OCI-LY7 (cell line): ENCODE results near the gene MRPS34. TPM values are rescaled to one million over a fixed set of nuclear protein-coding genes. Genes with fewer than 3 reads are reported as not detected.

Source experiments
- BruUV-seq: library from RNA; stranded (reverse); fragments of 400-500 nt; replicated peaks from 2 replicates; lab custom pipeline; 2021; lab: Mats Ljungman, UMichigan
- CTCF ChIA-PET: fragments of 300-600 bp; sonication (Branson Sonifier 250); formaldehyde crosslinking; loops from one replicate; lab custom pipeline; 2022; ENCODE audit warnings: antibody characterized with exemption; ENCODE audit not compliant: unreplicated experiment; lab: Charles Lee
- POLR2A ChIA-PET: fragments of 300-600 bp; sonication (Branson Sonifier 250); formaldehyde crosslinking; loops from one replicate; lab custom pipeline; 2022; ENCODE audit warnings: antibody characterized with exemption; lab: Charles Lee
- DNase-seq: peaks from one replicate; pipeline ENCODE4 v3.0.0-alpha.2; 2015; ENCODE audit warnings: low spot score
- H2AFZ ChIP-seq: fragments of 200-600 bp; sonication (generic), shearing (Covaris generic); 2 replicates; pipeline ENCODE4 v1.6.1; 2014; ENCODE audit warnings: mild to moderate bottlenecking, antibody characterized with exemption, low read length, moderate library complexity
- H3K27ac ChIP-seq: fragments of 200-600 bp; sonication (generic); 2 replicates; pipeline ENCODE4 v1.5.1; 2014; ENCODE audit warnings: mixed run types, low read depth, mild to moderate bottlenecking, moderate library complexity, low read length, inconsistent platforms; ENCODE audit not compliant: poor library complexity, severe bottlenecking
- H3K36me3 ChIP-seq: fragments of 200-600 bp; sonication (generic); 2 replicates; pipeline ENCODE4 v1.6.1; 2014; ENCODE audit warnings: mild to moderate bottlenecking, antibody characterized with exemption, low read length, moderate library complexity, mixed read lengths; ENCODE audit not compliant: insufficient read depth
- H3K4me1 ChIP-seq: fragments of 200-600 bp; sonication (generic); 2 replicates; pipeline ENCODE4 v1.5.1; 2014; ENCODE audit warnings: mild to moderate bottlenecking, low read length; ENCODE audit not compliant: insufficient read depth, poor library complexity, severe bottlenecking
- H3K4me2 ChIP-seq: fragments of 200-600 bp; sonication (generic); 2 replicates; pipeline ENCODE4 v1.6.1; 2014; ENCODE audit warnings: mild to moderate bottlenecking, low read length
- H3K4me3 ChIP-seq: fragments of 200-600 bp; sonication (generic); 2 replicates; pipeline ENCODE4 v1.5.1; 2014; ENCODE audit warnings: mild to moderate bottlenecking, low read depth, low read length; ENCODE audit not compliant: poor library complexity, severe bottlenecking
- H3K79me2 ChIP-seq: fragments of 200-600 bp; sonication (generic); 2 replicates; pipeline ENCODE4 v1.6.1; 2016; ENCODE audit warnings: low read depth, mild to moderate bottlenecking, low read length, moderate library complexity, mixed read lengths; ENCODE audit not compliant: insufficient read depth
- H3K9me2 ChIP-seq: fragments of 200-600 bp; sonication (generic); 2 replicates; pipeline ENCODE4 v1.6.1; 2016; ENCODE audit warnings: mild to moderate bottlenecking, low read length, mixed read lengths; ENCODE audit not compliant: insufficient read depth
- H3K9me3 ChIP-seq: fragments of 200-600 bp; sonication (generic); 2 replicates; pipeline ENCODE4 v1.6.1; 2014; ENCODE audit warnings: mild to moderate bottlenecking, mixed run types, low read length, mixed read lengths
- H4K20me1 ChIP-seq: fragments of 200-600 bp; sonication (generic); 2 replicates; pipeline ENCODE4 v1.6.1; 2014; ENCODE audit warnings: mild to moderate bottlenecking, antibody characterized with exemption, low read length, moderate library complexity, mixed read lengths; ENCODE audit not compliant: insufficient read depth
- EZH2phosphoT487 ChIP-seq: fragments of 200-600 bp; sonication (generic); IDR thresholded peaks from 2 replicates; pipeline ENCODE4 v1.6.1; 2018; ENCODE audit warnings: low read depth, borderline replicate concordance, mild to moderate bottlenecking, mixed run types, antibody characterized with exemption, low read length, moderate library complexity, mixed read lengths
- intact Hi-C: fragments of 100-400 bp; cut with micrococcal nuclease; formaldehyde crosslinking; loops from one replicate; pipeline ENCODE4 v1.10.0; 2022; ENCODE audit not compliant: unreplicated experiment
- total RNA-seq, 2 experiments: library from RNA; depleted of rRNA in 1 of 2; stranded (reverse); fragments of >200 nt in 1 of 2; shearing (Covaris generic) in 1 of 2; gene quantifications; 2 replicates each; pipeline ENCODE4 v1.2.3, GENCODE V29; 2014 to 2022
- TF ChIP-seq, protein P1 (sequence below): fragments of 200-600 bp; sonication (generic); conservative IDR thresholded peaks from 2 replicates; pipeline ENCODE4 v1.5.1; 2014; ENCODE audit warnings: mild to moderate bottlenecking, antibody characterized with exemption, low read length, moderate library complexity, mixed read lengths

The MRPS34 gene
- total RNA-seq, 2 experiments from 2014 or later: 170 to 196 TPM

DNA sequence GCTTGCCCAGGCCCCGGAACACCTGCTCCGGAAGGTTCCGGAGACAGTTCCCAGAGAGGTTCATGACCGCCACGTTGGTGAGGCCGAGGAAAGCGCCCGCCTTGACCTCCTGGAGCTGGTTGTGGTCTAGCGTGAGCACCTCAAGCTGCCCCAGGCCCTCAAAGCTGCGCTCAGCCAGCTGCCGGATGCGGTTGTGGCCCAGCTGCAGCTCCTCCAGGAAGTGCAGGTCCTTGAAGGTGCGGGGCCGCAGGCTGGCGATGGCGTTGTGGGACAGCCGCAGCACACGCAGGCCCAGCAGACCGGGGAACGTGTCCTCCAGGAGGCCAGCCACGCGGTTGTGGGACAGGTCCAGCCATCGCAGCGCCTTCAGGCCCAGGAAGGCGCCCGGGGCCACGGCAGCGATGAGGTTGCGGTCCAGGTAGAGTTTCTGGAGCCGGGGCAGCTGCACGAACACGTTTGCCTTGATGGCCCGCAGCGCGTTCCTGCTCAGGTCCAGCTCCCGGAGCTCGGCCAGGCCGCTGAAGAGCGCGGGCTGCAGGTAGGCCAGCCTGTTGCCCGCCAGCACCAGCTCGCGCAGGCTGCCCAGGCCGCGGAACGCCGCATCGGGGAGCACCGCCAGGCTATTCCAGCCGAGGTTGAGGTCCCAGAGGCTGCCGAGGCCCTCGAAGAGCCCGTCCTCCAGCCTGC lies 18.5 kb upstream of the MRPS34 start:
- Histone ChIP-seq H2AFZ (no peak overlapping the region), H3K79me2 (no peaks in the 10 kb centered on the region), H3K36me3 (peaks cover 35% of the 10 kb centered on the region; the same call in 1 of the 2 replicates), H3K27ac (no peak overlapping the region), H3K4me2 (no peak overlapping the region), H3K9me3 (no peaks in the 10 kb centered on the region), H3K4me3 (no peak overlapping the region), H4K20me1 (no peaks in the 10 kb centered on the region), H3K4me1 (no peaks in the 10 kb centered on the region), H3K9me2 (no peaks in the 10 kb centered on the region)
- no TSS peak for BruUV-seq
- intact Hi-C loops: no loop called here
- CTCF ChIA-PET: no interaction called here
- no peak for DNase-seq
- POLR2A ChIA-PET: interaction anchor here (1.1 kb wide), 1 partner anchor 9 kb away, joined by 3 read pairs; the partner anchor contains the start of genes NUBP2 and SPSB3
- TF ChIP-seq, protein P1, sequence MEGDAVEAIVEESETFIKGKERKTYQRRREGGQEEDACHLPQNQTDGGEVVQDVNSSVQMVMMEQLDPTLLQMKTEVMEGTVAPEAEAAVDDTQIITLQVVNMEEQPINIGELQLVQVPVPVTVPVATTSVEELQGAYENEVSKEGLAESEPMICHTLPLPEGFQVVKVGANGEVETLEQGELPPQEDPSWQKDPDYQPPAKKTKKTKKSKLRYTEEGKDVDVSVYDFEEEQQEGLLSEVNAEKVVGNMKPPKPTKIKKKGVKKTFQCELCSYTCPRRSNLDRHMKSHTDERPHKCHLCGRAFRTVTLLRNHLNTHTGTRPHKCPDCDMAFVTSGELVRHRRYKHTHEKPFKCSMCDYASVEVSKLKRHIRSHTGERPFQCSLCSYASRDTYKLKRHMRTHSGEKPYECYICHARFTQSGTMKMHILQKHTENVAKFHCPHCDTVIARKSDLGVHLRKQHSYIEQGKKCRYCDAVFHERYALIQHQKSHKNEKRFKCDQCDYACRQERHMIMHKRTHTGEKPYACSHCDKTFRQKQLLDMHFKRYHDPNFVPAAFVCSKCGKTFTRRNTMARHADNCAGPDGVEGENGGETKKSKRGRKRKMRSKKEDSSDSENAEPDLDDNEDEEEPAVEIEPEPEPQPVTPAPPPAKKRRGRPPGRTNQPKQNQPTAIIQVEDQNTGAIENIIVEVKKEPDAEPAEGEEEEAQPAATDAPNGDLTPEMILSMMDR: no peak
- TF ChIP-seq EZH2phosphoT487: no peak

DNA sequence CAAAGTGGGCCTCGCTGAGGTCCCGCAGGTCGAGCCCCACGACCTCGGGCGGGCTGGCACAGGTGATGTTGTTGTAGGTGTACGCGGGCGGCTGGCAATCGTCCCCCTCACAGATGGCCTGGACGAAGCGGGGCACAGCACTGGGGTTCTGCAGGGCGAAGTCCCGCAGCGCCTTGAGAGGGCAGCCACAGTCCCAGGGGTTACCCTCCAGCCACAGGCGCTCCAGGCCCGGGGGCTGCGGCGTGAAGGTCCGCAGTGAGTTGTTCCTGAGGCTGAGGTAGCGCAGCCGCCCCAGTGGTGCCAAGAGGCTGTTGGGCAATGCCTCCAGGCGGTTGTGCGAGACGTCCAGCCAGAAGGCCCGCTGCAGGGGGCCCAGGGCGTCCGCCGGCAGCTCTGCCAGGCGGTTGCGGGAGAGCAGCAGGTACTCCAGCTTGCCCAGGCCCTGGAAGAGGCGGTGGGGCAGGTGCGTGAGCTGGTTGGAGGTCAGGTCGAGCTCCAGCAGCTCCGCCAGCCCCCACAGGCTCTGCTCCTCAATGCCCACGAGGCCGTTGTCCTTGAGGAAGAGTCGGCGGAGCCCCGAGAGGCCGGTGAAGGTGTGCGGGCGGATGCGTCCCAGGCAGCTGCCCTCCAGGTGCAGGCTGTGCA lies 17.8 kb upstream of the MRPS34 start:
- TF ChIP-seq, protein P1: no peak
- no peak for TF ChIP-seq EZH2phosphoT487
- Histone ChIP-seq H4K20me1 (no peaks in the 10 kb centered on the region), H3K79me2 (no peaks in the 10 kb centered on the region), H3K4me2 (no peak overlapping the region), H2AFZ (no peak overlapping the region), H3K27ac (no peak overlapping the region), H3K9me3 (no peaks in the 10 kb centered on the region), H3K4me3 (no peak overlapping the region), H3K36me3 (peaks cover 36% of the 10 kb centered on the region; the same call in 1 of the 2 replicates), H3K9me2 (no peaks in the 10 kb centered on the region), H3K4me1 (no peaks in the 10 kb centered on the region)
- CTCF ChIA-PET: no interaction called here
- POLR2A ChIA-PET: interaction anchor here (1.1 kb wide), 1 partner anchor 8 kb away, joined by 3 read pairs; the partner anchor contains the start of genes NUBP2 and SPSB3
- BruUV-seq: no TSS peak
- DNase-seq: no peak
- intact Hi-C loops: no loop called here

DNA sequence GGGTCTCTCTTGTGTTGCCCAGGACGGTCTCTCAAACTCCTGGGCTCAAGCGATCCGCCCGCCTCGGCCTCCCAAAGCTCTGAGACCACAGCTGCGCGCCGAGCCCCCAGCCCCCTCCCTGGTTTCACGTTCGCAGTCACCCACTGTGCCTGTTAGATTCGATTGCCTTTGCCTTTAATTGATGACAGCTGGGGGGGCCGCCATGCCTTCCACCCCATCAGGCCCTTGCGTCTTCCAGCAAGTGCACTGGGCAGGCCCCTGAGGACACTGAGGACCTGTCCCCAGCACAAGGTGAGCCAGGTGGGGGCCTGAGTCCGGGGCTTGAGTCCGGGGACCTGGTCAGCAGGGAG lies 17.3 kb upstream of the MRPS34 start:
- intact Hi-C loops: no loop called here
- TF ChIP-seq, protein P1: no peak
- no peak for TF ChIP-seq EZH2phosphoT487
- no peak overlapping the region for H3K4me3 ChIP-seq
- H3K4me2 ChIP-seq: no peak overlapping the region
- no TSS peak for BruUV-seq
- POLR2A ChIA-PET: interaction anchor here (1.1 kb wide), 1 partner anchor 8 kb away, joined by 3 read pairs; the partner anchor contains the start of genes NUBP2 and SPSB3
- peaks cover 3% of the 10 kb centered on the region; the same call in 1 of the 2 replicates for H3K79me2 ChIP-seq
- H3K9me3 ChIP-seq: no peaks in the 10 kb centered on the region
- no peaks in the 10 kb centered on the region for H3K9me2 ChIP-seq
- H3K27ac ChIP-seq: no peak overlapping the region
- H4K20me1 ChIP-seq: no peaks in the 10 kb centered on the region
- peaks cover 39% of the 10 kb centered on the region; the same call in 1 of the 2 replicates for H3K36me3 ChIP-seq
- DNase-seq: no peak
- no peaks in the 10 kb centered on the region for H3K4me1 ChIP-seq
- CTCF ChIA-PET: no interaction called here
- H2AFZ ChIP-seq: no peak overlapping the region
